H1 (cell line): ENCODE data around the gene WEE1. TPM values are rescaled to one million over a fixed set of nuclear protein-coding genes. Genes with fewer than 3 reads are reported as not detected.

ENCODE experiments used
- CTCF ChIA-PET: fragments of 300-600 bp; sonication (Branson Sonifier 250); formaldehyde crosslinking; loops from one replicate; lab custom pipeline; 2021; ENCODE audit not compliant: partially characterized antibody; lab: Charles Lee
- POLR2A ChIA-PET: fragments of 300-600 bp; sonication (Branson Sonifier 250); formaldehyde crosslinking; loops from one replicate; lab custom pipeline; 2021; ENCODE audit warnings: inconsistent platforms; ENCODE audit not compliant: partially characterized antibody; lab: Charles Lee
- DNase-seq, 2 experiments: peaks; one replicate each; pipeline versions ENCODE4 v3.0.0 to v3.0.0-alpha.2; 2010 to 2022; ENCODE audit warnings: low spot score in 2 of 2, low read depth in 1 of 2, mixed read lengths in 1 of 2
- FAIRE-seq: peaks from 2 replicates; lab custom pipeline; 2011; peaks lifted over from hg19 to GRCh38; lab: Jason Lieb, UNC
- H2AFZ ChIP-seq: 2 replicates; pipeline ENCODE4 v1.8.1; 2012; ENCODE audit warnings: low read length, inconsistent platforms
- H2AK5ac ChIP-seq: 2 replicates; pipeline ENCODE4 v1.6.1; 2013; ENCODE audit warnings: low read depth, low read length
- H2BK120ac ChIP-seq: replicated peaks from 2 replicates; pipeline ENCODE3; 2013; ENCODE audit warnings: low read depth, low read length, inconsistent platforms
- H2BK12ac ChIP-seq: 2 replicates; pipeline ENCODE4 v1.6.1; 2013; ENCODE audit warnings: low read depth, low read length
- H2BK15ac ChIP-seq: 2 replicates; pipeline ENCODE4 v1.6.1; 2013; ENCODE audit warnings: low read length
- H2BK20ac ChIP-seq: 2 replicates; pipeline ENCODE4 v1.6.1; 2013; ENCODE audit warnings: low read length
- H2BK5ac ChIP-seq: 2 replicates; pipeline ENCODE4 v1.6.1; 2013; ENCODE audit warnings: low read depth, low read length
- H3K14ac ChIP-seq: 2 replicates; pipeline ENCODE4 v1.6.1; 2013; ENCODE audit warnings: inconsistent platforms; ENCODE audit not compliant: insufficient read length
- H3K18ac ChIP-seq: 2 replicates; pipeline ENCODE4 v1.6.1; 2013; ENCODE audit warnings: low read length; ENCODE audit errors: extremely low read depth
- H3K23ac ChIP-seq: 2 replicates; pipeline ENCODE4 v1.6.1; 2013; ENCODE audit warnings: inconsistent platforms; ENCODE audit not compliant: insufficient read length
- H3K23me2 ChIP-seq: 2 replicates; pipeline ENCODE4 v1.6.1; 2013; ENCODE audit warnings: low read depth, low read length
- H3K27ac ChIP-seq: 2 replicates; pipeline ENCODE4 v1.6.1; 2011; ENCODE audit warnings: low read depth, low read length, inconsistent platforms
- H3K27me3 ChIP-seq, 4 experiments: replicated peaks in 1 of 4; 1 replicate in 1 of 4; 2 replicates in 3 of 4; pipeline versions ENCODE4 v1.6.1 to v1.8.1; 2011 to 2013; ENCODE audit warnings: low read length in 3 of 4, mild to moderate bottlenecking in 3 of 4, inconsistent platforms in 2 of 4, mixed read lengths in 2 of 4, moderate library complexity in 1 of 4; ENCODE audit not compliant: control insufficient read depth in 3 of 4, insufficient read depth in 3 of 4; ENCODE audit errors: extremely low read depth in 1 of 4
- H3K36me3 ChIP-seq, 4 experiments: 2 replicates each; pipeline versions ENCODE4 v1.6.1 to v1.8.1; 2011 to 2013; ENCODE audit warnings: mild to moderate bottlenecking in 4 of 4, low read length in 3 of 4, moderate library complexity in 2 of 4, control low read depth in 1 of 4, inconsistent platforms in 1 of 4; ENCODE audit not compliant: insufficient read depth in 4 of 4, control insufficient read depth in 2 of 4
- H3K4ac ChIP-seq: replicated peaks from 2 replicates; pipeline ENCODE3; 2013; ENCODE audit warnings: low read length, low read depth, mixed read lengths, inconsistent platforms; ENCODE audit not compliant: insufficient read length
- H3K4me1 ChIP-seq, 4 experiments: replicated peaks in 1 of 4; 1 replicate in 1 of 4; 2 replicates in 3 of 4; pipeline versions ENCODE4 v1.6.1 to v1.8.1; 2011 to 2013; ENCODE audit warnings: low read length in 3 of 4, inconsistent platforms in 2 of 4, mixed read lengths in 1 of 4; ENCODE audit not compliant: insufficient read depth in 4 of 4, control insufficient read depth in 3 of 4
- H3K4me2 ChIP-seq, 2 experiments: 2 replicates each; pipeline versions ENCODE4 v1.6.1 to v1.8.1; 2011 to 2013; ENCODE audit warnings: low read depth in 2 of 2, low read length in 2 of 2, control low read depth in 1 of 2, inconsistent platforms in 1 of 2, mild to moderate bottlenecking in 1 of 2; ENCODE audit not compliant: insufficient read depth in 1 of 2
- H3K4me3 ChIP-seq, 4 experiments: fragments of 200-600, 300-600 bp in 1 of 4; sonication (generic), shearing (Covaris generic), sonication (Bioruptor Twin) in 1 of 4; 2 replicates each; pipeline versions ENCODE4 v1.5.1 to v1.8.1; 2011 to 2016; ENCODE audit warnings: low read length in 4 of 4, low read depth in 3 of 4, control low read depth in 2 of 4, inconsistent platforms in 2 of 4, mild to moderate bottlenecking in 2 of 4, mixed read lengths in 1 of 4, moderate library complexity in 1 of 4; ENCODE audit not compliant: insufficient read depth in 2 of 4; ENCODE audit errors: extremely low read depth in 1 of 4
- H3K56ac ChIP-seq: replicated peaks from 2 replicates; pipeline ENCODE3; 2013; ENCODE audit warnings: low read depth, mild to moderate bottlenecking, mixed read lengths, low read length, inconsistent platforms; ENCODE audit not compliant: insufficient read length
- H3K79me1 ChIP-seq: 2 replicates; pipeline ENCODE4 v1.6.1; 2013; ENCODE audit warnings: low read depth, low read length, control low read depth
- H3K79me2 ChIP-seq, 2 experiments: 2 replicates each; pipeline versions ENCODE4 v1.6.1 to v1.8.1; 2012 to 2013; ENCODE audit warnings: low read length in 2 of 2, mild to moderate bottlenecking in 2 of 2, inconsistent platforms in 1 of 2; ENCODE audit not compliant: insufficient read depth in 2 of 2, control insufficient read depth in 1 of 2
- H3K9ac ChIP-seq, 4 experiments: replicated peaks in 1 of 4; 1 replicate in 1 of 4; 2 replicates in 3 of 4; pipeline versions ENCODE4 v1.6.1 to v1.8.1; 2011 to 2013; ENCODE audit warnings: low read depth in 3 of 4, low read length in 3 of 4, control low read depth in 2 of 4, mild to moderate bottlenecking in 2 of 4, moderate library complexity in 2 of 4, inconsistent platforms in 1 of 4; ENCODE audit errors: extremely low read depth in 1 of 4
- H3K9me3 ChIP-seq, 2 experiments: 2 replicates each; pipeline versions ENCODE4 v1.6.1 to v1.8.1; 2012 to 2013; ENCODE audit warnings: mild to moderate bottlenecking in 2 of 2, moderate library complexity in 2 of 2, control low read depth in 1 of 2, inconsistent platforms in 1 of 2, low read depth in 1 of 2, low read length in 1 of 2, mixed read lengths in 1 of 2; ENCODE audit not compliant: insufficient read depth in 2 of 2
- H4K20me1 ChIP-seq, 2 experiments: replicated peaks in 1 of 2; 2 replicates each; pipeline versions ENCODE3 to v1.8.1; 2011 to 2013; ENCODE audit warnings: inconsistent platforms in 2 of 2, low read length in 2 of 2, mild to moderate bottlenecking in 1 of 2; ENCODE audit not compliant: insufficient read depth in 2 of 2, control insufficient read depth in 1 of 2
- H4K5ac ChIP-seq: 2 replicates; pipeline ENCODE4 v1.6.1; 2013; ENCODE audit warnings: low read length, low read depth, mixed read lengths, inconsistent platforms; ENCODE audit not compliant: insufficient read length
- H4K8ac ChIP-seq: 2 replicates; pipeline ENCODE4 v1.8.0; 2013; ENCODE audit warnings: mild to moderate bottlenecking, moderate library complexity, low read length, inconsistent platforms; ENCODE audit not compliant: insufficient read depth; ENCODE audit errors: extremely low read depth
- H4K91ac ChIP-seq: replicated peaks from 2 replicates; pipeline ENCODE3; 2013; ENCODE audit warnings: low read length, mixed read lengths, inconsistent platforms; ENCODE audit not compliant: insufficient read length
- ASH2L ChIP-seq: fragments of 200-600, 300-600 bp; sonication (generic); IDR thresholded peaks from one replicate; pipeline ENCODE4 v1.7.1; 2017; ENCODE audit warnings: low read length
- ATF2 ChIP-seq: IDR thresholded peaks from 2 replicates; pipeline ENCODE4 v1.6.1; 2012; ENCODE audit warnings: low read length, inconsistent platforms
- CTCF ChIP-seq, 3 experiments: IDR thresholded peaks; 1 replicate in 2 of 3; 2 replicates in 1 of 3; pipeline versions ENCODE4 v1.5.1 to v1.6.1; 2011; ENCODE audit warnings: low read length in 3 of 3, mild to moderate bottlenecking in 3 of 3, inconsistent platforms in 2 of 3, low read depth in 1 of 3, moderate library complexity in 1 of 3; ENCODE audit not compliant: insufficient read depth in 1 of 3; ENCODE audit errors: control extremely low read depth in 1 of 3
- PHF8 ChIP-seq: fragments of 200-600 bp; sonication (generic); conservative IDR thresholded peaks from 2 replicates; pipeline ENCODE4 v1.7.1; 2012; ENCODE audit warnings: low read depth, mild to moderate bottlenecking, inconsistent platforms, low read length, moderate library complexity
- SUZ12 ChIP-seq: fragments of 200-600 bp; sonication (generic); IDR thresholded peaks from 2 replicates; pipeline ENCODE4 v1.6.1; 2012; ENCODE audit warnings: mild to moderate bottlenecking, inconsistent platforms, low read length, moderate library complexity, mixed read lengths
- YY1 ChIP-seq: IDR thresholded peaks from 2 replicates; pipeline ENCODE4 v1.6.1; 2011; ENCODE audit warnings: low read depth, mild to moderate bottlenecking, low read length
- WGBS, 2 experiments: shearing (Covaris generic) in 1 of 2; methylation state at CpG; one replicate each; pipeline versions ENCODE4 v1.1.6 to v1.1.7; 2013 to 2015; ENCODE audit warnings: low lambda C conversion rate in 2 of 2, mixed read lengths in 2 of 2, inconsistent platforms in 1 of 2, low coverage in 1 of 2, missing lambda C conversion rate in 1 of 2; ENCODE audit not compliant: insufficient replicate concordance in 2 of 2, insufficient coverage in 1 of 2, insufficient read length in 1 of 2; ENCODE audit errors: extremely low coverage in 1 of 2, missing lambda C conversion rate in 1 of 2; 5-methylcytosine and 5-hydroxymethylcytosine counted together
- polyA plus RNA-seq, 7 experiments: library from polyadenylated mRNA; depleted of rRNA in 3 of 7; stranded (reverse) in 5 of 7; unstranded in 2 of 7; fragments of >200 nt in 5 of 7; fragments of 200-250 nt in 2 of 7; gene quantifications; 1 replicate in 5 of 7; 2 replicates in 1 of 7; 4 replicates in 1 of 7; pipeline versions ENCODE4 v1.2.1 to v1.2.3, GENCODE V29; 2011 to 2013; ENCODE audit warnings: missing spikeins in 2 of 7, mixed read lengths in 2 of 7
- total RNA-seq: library from RNA; stranded (reverse); fragmentation: NEBNext Ultra II Directional; extraction: Animal tissue kit (Norgen Biotek cat#: 25700); gene quantifications from 2 replicates; pipeline ENCODE4 v1.2.1, GENCODE V29; 2021

The WEE1 gene
- total and polyA plus RNA-seq, 2 of the 8 experiments (the other 6 are each of a cell fraction or from before 2014, with no cell fraction given) = 40.8 to 120 TPM

- Histone ChIP-seq H2BK120ac (no peak overlapping the region), H3K4me3 (no peak overlapping the region), H4K20me1 (no peaks in the 10 kb centered on the region), H4K91ac (peak overlapping the region; percentile 3), H2BK20ac (peak overlapping the region; percentile 82; the same call in 1 of the 2 replicates), H3K79me1 (no peaks in the 10 kb centered on the region), H4K5ac (no peak overlapping the region), H3K79me2 (no peaks in the 10 kb centered on the region), H2AFZ (peak overlapping the region; percentile 77; the same call in 1 of the 2 replicates), H4K8ac (no peak overlapping the region), H3K4me1 (peaks cover 0 to 3% (median 3%) of the 10 kb centered on the region in 4 experiments), H3K56ac (no peak overlapping the region), H3K23me2 (no peaks in the 10 kb centered on the region), H3K9me3 (no peaks in the 10 kb centered on the region), H2BK12ac (peak overlapping the region; percentile 91), H3K27ac (no peak overlapping the region), H2AK5ac (no peak overlapping the region), H3K18ac (no peak overlapping the region), H3K4ac (no peak overlapping the region), H3K4me2 (no peak overlapping the region; a peak in 1 of 4 replicates), H3K14ac (no peak overlapping the region), H3K36me3 (no peaks in the 10 kb centered on the region), H3K27me3 (no peaks in the 10 kb centered on the region), H2BK5ac (peak overlapping the region; percentile 26; the same call in 1 of the 2 replicates), H3K9ac (no peak overlapping the region), H3K23ac (no peak overlapping the region), H2BK15ac (peak overlapping the region; percentile 83; the same call in 1 of the 2 replicates)
- ChIA-PET POLR2A (interaction anchor here (1.0 to 3.1 kb wide), 4 partner anchors 11 to 56 kb away, joined by 3 to 10 read pairs (median 4); no protein-coding TSS in a partner anchor), CTCF (interaction anchor here (0.6 to 9.7 kb wide), 36 partner anchors 11 to 850 kb away, joined by 3 to 130 read pairs (median 4); no protein-coding TSS in a partner anchor)
- peak; percentile 57 for FAIRE-seq
- WGBS, 2 experiments = 63% methylated on average over 9 of the region's 9 CpGs; no CpG with 5 or more reads in 1 of the 2 experiments
- peak in 1 of 2 experiments; percentile 70 for DNase-seq
- TF ChIP-seq ASH2L (no peak), PHF8 (no peak), YY1 (no peak), CTCF (IDR thresholded peaks at IDR 0.05; ENCODE audit: control extremely low read depth in 1 of 3, insufficient read depth in 1 of 3, low read depth in 1 of 3, low read length in 3 of 3) (peak; percentile 54 to 82 (median 71)), SUZ12 (no peak), ATF2 (0 out of 2 replicates have a peak, but pooled peaks have one; percentile 46)
Observed at GRCh38 chr11:9606809-9607510, 33.5 kb downstream of the WEE1 start.
